ENCODE results near the gene CHODL.

Gene CHODL

GRCh38 chr21:18235545-18235944, 9.1 kb upstream of the CHODL start:
- no peak overlapping the region for H3K4me3 ChIP-seq (ENCODE audit: low read depth, low read length)
- TF ChIP-seq, protein P1, sequence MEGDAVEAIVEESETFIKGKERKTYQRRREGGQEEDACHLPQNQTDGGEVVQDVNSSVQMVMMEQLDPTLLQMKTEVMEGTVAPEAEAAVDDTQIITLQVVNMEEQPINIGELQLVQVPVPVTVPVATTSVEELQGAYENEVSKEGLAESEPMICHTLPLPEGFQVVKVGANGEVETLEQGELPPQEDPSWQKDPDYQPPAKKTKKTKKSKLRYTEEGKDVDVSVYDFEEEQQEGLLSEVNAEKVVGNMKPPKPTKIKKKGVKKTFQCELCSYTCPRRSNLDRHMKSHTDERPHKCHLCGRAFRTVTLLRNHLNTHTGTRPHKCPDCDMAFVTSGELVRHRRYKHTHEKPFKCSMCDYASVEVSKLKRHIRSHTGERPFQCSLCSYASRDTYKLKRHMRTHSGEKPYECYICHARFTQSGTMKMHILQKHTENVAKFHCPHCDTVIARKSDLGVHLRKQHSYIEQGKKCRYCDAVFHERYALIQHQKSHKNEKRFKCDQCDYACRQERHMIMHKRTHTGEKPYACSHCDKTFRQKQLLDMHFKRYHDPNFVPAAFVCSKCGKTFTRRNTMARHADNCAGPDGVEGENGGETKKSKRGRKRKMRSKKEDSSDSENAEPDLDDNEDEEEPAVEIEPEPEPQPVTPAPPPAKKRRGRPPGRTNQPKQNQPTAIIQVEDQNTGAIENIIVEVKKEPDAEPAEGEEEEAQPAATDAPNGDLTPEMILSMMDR (IDR thresholded peaks at IDR 0.05; ENCODE audit: low read depth, low read length, missing control alignments): no peak
- in situ Hi-C loops (cut with HindIII; ENCODE audit: low sequenced_read_pairs): no loop called here
- DNase-seq (ENCODE audit: low read depth): no peak

DNA sequence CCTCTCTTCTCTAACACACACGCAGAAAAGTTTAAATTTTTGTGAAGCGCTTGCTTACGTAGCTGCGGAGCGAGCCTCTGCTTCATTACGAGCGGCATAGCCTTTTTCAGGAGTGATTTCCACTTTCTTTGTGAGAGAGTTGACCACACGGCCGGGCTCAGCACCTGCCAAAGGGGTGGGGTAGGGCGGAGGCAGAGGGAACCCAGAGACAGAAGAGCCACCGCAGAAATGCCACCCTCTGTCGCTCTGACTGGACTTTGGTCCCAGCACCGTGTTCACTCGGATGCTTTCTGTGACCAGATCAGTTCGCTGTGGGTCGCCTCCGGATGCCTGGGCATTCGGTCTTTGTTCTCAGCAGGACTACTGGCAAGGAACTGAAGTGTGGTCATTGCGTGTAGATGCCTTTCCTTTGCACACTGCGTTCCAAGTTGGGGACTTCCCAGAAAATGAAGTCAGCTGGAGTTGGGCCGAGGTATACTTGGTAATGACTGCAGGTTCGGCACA, 883 bp downstream of the CHODL start:
- DNase-seq (ENCODE audit: low read depth): peak; percentile 37
- TF ChIP-seq, protein P1 (IDR thresholded peaks at IDR 0.05; ENCODE audit: low read depth, low read length, missing control alignments): no peak
- peak overlapping the region; percentile 48 for H3K4me3 ChIP-seq (ENCODE audit: low read depth, low read length)
- in situ Hi-C loops (cut with HindIII; ENCODE audit: low sequenced_read_pairs): no loop called here

GRCh38 chr21:18248171-18248570, 3.5 kb downstream of the CHODL start:
- in situ Hi-C loops (cut with HindIII; ENCODE audit: low sequenced_read_pairs): no loop called here
- DNase-seq (ENCODE audit: low read depth): no peak
- H3K4me3 ChIP-seq (ENCODE audit: low read depth, low read length): no peak overlapping the region
- TF ChIP-seq, protein P1 (IDR thresholded peaks at IDR 0.05; ENCODE audit: low read depth, low read length, missing control alignments): no peak

DNA sequence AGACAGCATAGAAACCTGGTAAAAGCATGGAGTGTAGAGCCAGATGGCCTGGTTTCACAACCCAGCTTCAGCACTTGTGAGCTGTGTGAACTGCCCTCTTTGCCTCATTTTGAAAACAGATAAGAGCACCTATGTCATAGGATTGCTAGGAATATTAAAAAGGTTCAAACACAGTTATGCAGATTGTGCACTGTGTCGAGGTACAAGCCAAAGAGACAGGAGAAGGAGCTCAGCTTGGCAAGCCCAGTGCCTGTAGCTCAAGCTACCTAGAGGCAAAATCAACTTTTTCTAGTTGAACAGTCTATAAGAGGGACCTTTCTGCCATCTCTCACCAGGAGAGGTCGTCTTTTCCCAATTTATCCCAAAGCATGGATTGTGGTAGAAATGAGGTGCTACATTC, 5.0 kb downstream of the CHODL start:
- H3K4me3 ChIP-seq (ENCODE audit: low read depth, low read length): no peak overlapping the region
- TF ChIP-seq, protein P1 (IDR thresholded peaks at IDR 0.05; ENCODE audit: low read depth, low read length, missing control alignments): no peak
- in situ Hi-C loops (cut with HindIII; ENCODE audit: low sequenced_read_pairs): no loop called here
- no peak for DNase-seq (ENCODE audit: low read depth)

DNA sequence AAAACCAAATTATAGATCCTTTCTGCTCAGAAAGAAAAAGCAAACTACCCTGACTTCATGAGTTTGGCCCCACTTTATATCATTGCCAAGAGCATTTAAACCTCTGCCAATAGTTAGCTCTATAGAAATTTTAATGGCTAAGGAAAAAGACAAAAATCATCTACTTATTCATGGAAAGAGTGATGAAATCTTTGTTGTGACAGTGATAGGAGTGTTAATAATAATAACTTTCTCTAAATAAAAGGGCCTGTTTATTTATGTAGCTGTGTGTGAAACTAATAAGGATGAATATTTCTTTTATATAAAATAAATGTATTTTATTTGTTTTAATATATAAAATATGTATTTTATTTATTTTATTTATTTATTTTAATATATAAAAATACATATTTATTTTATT, 6.4 kb downstream of the CHODL start:
- DNase-seq (ENCODE audit: low read depth): no peak
- no peak overlapping the region for H3K4me3 ChIP-seq (ENCODE audit: low read depth, low read length)
- TF ChIP-seq, protein P1 (IDR thresholded peaks at IDR 0.05; ENCODE audit: low read depth, low read length, missing control alignments): no peak
- in situ Hi-C loops (cut with HindIII; ENCODE audit: low sequenced_read_pairs): no loop called here

- H3K4me3 ChIP-seq (ENCODE audit: low read depth, low read length): no peak overlapping the region
- no peak for DNase-seq (ENCODE audit: low read depth)
- in situ Hi-C loops (cut with HindIII; ENCODE audit: low sequenced_read_pairs): no loop called here
- TF ChIP-seq, protein P1 (IDR thresholded peaks at IDR 0.05; ENCODE audit: low read depth, low read length, missing control alignments): no peak
Measured at GRCh38 chr21:18252256-18252655, 7.6 kb downstream of the CHODL start.

DNA sequence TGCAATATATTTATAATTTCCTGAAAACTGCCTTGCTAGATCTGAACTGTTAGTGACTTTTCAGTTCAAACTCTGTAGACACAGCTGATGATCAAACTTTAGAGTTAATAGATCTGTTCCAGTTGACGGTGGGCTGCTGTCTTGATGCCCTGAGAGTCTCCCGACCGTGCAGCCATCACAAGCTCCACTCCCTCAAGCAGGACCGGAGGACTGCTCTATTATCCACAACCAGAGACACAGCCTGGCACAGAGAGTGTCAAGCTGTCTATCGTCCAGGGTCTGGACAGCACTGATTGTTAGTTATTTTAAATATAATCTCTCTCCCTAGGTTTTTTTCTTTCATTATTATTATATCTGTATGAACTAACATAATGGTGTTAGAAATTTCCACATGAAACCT, 8.0 kb downstream of the CHODL start:
- in situ Hi-C loops (cut with HindIII; ENCODE audit: low sequenced_read_pairs): no loop called here
- DNase-seq (ENCODE audit: low read depth): no peak
- no peak overlapping the region for H3K4me3 ChIP-seq (ENCODE audit: low read depth, low read length)
- TF ChIP-seq, protein P1 (IDR thresholded peaks at IDR 0.05; ENCODE audit: low read depth, low read length, missing control alignments): no peak
